DMS 273 treated with DMSO at 0.1 percent for 48 hours (cell line): ENCODE results near the gene RCVRN.

Source experiments
- DNase-seq: peaks from one replicate; lab custom pipeline; 2025; lab: John Stamatoyannopoulos, UW

The RCVRN gene

GRCh38 chr17:9898812-9899211, 6.3 kb downstream of the RCVRN start:
- DNase-seq, result no peak

GRCh38 chr17:9897372-9897968, 7.6 kb downstream of the RCVRN start:
- DNase-seq, result no peak

GRCh38 chr17:9895923-9896322, 9.1 kb downstream of the RCVRN start:
- DNase-seq, result no peak

GRCh38 chr17:9894231-9894630, 10.8 kb downstream of the RCVRN start:
- no peak for DNase-seq

- DNase-seq, result no peak
Measured at GRCh38 chr17:9893411-9894012, 11.6 kb downstream of the RCVRN start.

GRCh38 chr17:9890124-9890523, 14.9 kb downstream of the RCVRN start:
- no peak for DNase-seq

- no peak for DNase-seq
Measured at GRCh38 chr17:9887508-9887907, 17.6 kb downstream of the RCVRN start.

GRCh38 chr17:9886141-9886930, 18.7 kb downstream of the RCVRN start:
- DNase-seq, result no peak

- no peak for DNase-seq
Measured at GRCh38 chr17:9883451-9883850, 21.6 kb downstream of the RCVRN start.

GRCh38 chr17:9880582-9880999, 24.5 kb downstream of the RCVRN start:
- DNase-seq, result no peak

GRCh38 chr17:9878786-9879525, 26.1 kb downstream of the RCVRN start:
- no peak for DNase-seq

- DNase-seq, result no peak
Measured at GRCh38 chr17:9878356-9878755, 26.7 kb downstream of the RCVRN start.

GRCh38 chr17:9875441-9875840, 29.6 kb downstream of the RCVRN start:
- no peak for DNase-seq

- no peak for DNase-seq
Measured at GRCh38 chr17:9874722-9875121, 30.3 kb downstream of the RCVRN start.

- DNase-seq, result no peak
Measured at GRCh38 chr17:9872852-9873251, 32.2 kb downstream of the RCVRN start.

GRCh38 chr17:9868552-9868951, 36.5 kb downstream of the RCVRN start:
- no peak for DNase-seq

GRCh38 chr17:9865586-9865985, 39.5 kb downstream of the RCVRN start:
- DNase-seq, result no peak

GRCh38 chr17:9862949-9863348, 42.1 kb downstream of the RCVRN start:
- no peak for DNase-seq

- no peak for DNase-seq
Measured at GRCh38 chr17:9862220-9862619, 42.9 kb downstream of the RCVRN start.

GRCh38 chr17:9860851-9861250, 44.2 kb downstream of the RCVRN start:
- no peak for DNase-seq

GRCh38 chr17:9859781-9860180, 45.3 kb downstream of the RCVRN start:
- no peak for DNase-seq

- no peak for DNase-seq
Measured at GRCh38 chr17:9855036-9855435, 50.0 kb downstream of the RCVRN start.

- no peak for DNase-seq
Measured at GRCh38 chr17:9854255-9854654, 50.8 kb downstream of the RCVRN start.
